GM12878 (cell line): ENCODE data around the gene STAT3. TPM values are rescaled to one million over a fixed set of nuclear protein-coding genes. Genes with fewer than 3 reads are reported as not detected.

Experiments used
- ATAC-seq: fragments of 200-7000 bp; cut with Tn5 transposase; 3 replicates; pipeline ENCODE4 v1.9.1; 2020; ENCODE audit warnings: mild to moderate bottlenecking, moderate library complexity
- BruUV-seq: library from RNA; stranded (reverse); fragments of 400-500 nt; replicated peaks from 2 replicates; lab custom pipeline; 2021; lab: Mats Ljungman, UMichigan
- CTCF ChIA-PET: fragments of 300-600 bp; sonication (Branson Sonifier 250); formaldehyde crosslinking; extraction: SDS; loops from one replicate; lab custom pipeline; 2021; ENCODE audit warnings: inconsistent platforms; lab: Yijun Ruan, JAX
- POLR2A ChIA-PET: fragments of 350-600 bp; formaldehyde crosslinking; extraction: SDS; loops from one replicate; lab custom pipeline; 2021; ENCODE audit warnings: inconsistent platforms; lab: Charles Lee
- RAD21 ChIA-PET: fragments of 300-600 bp; sonication (Branson Sonifier 250); formaldehyde crosslinking; loops from one replicate; lab custom pipeline; 2023; ENCODE audit warnings: antibody characterized with exemption; ENCODE audit not compliant: unreplicated experiment; lab: Charles Lee
- SMC1A ChIA-PET: fragments of 300-600 bp; sonication (Branson Sonifier 250); formaldehyde crosslinking; loops from one replicate; lab custom pipeline; 2023; ENCODE audit not compliant: unreplicated experiment, uncharacterized antibody; lab: Charles Lee
- DNase-seq: peaks from one replicate; pipeline ENCODE4 v3.0.0-alpha.2; 2011; ENCODE audit warnings: low read depth, low spot score
- FAIRE-seq: peaks from 3 replicates; lab custom pipeline; 2011; peaks lifted over from hg19 to GRCh38; lab: Jason Lieb, UNC
- H2AFZ ChIP-seq: 2 replicates; pipeline ENCODE4 v1.6.0; 2011; ENCODE audit warnings: low read depth, low read length, control low read depth; ENCODE audit not compliant: control insufficient read depth
- H3K27ac ChIP-seq: 2 replicates; pipeline ENCODE4 v1.5.1; 2011; ENCODE audit warnings: control low read depth; ENCODE audit not compliant: control insufficient read depth, insufficient read depth
- H3K27me3 ChIP-seq, 2 experiments: replicated peaks in 1 of 2; 2 replicates each; pipeline versions ENCODE4 v1.6.0 to v1.6.1; 2011; ENCODE audit warnings: low read length in 1 of 2; ENCODE audit not compliant: control insufficient read depth in 2 of 2, insufficient read depth in 2 of 2
- H3K36me3 ChIP-seq, 2 experiments: 2 replicates each; pipeline ENCODE4 v1.5.1; 2011; ENCODE audit warnings: low read length in 1 of 2; ENCODE audit not compliant: control insufficient read depth in 2 of 2, insufficient read depth in 2 of 2
- H3K4me1 ChIP-seq: 2 replicates; pipeline ENCODE4 v1.6.1; 2011; ENCODE audit warnings: mild to moderate bottlenecking, low read length, moderate library complexity, mixed read lengths; ENCODE audit not compliant: control insufficient read depth, insufficient read depth
- H3K4me2 ChIP-seq: 2 replicates; pipeline ENCODE4 v1.6.0; 2011; ENCODE audit warnings: control low read depth; ENCODE audit not compliant: control insufficient read depth, insufficient read depth
- H3K4me3 ChIP-seq: fragments of 200-600 bp; sonication (generic); 2 replicates; pipeline ENCODE4 v1.5.1; 2016
- H3K79me2 ChIP-seq: 2 replicates; pipeline ENCODE4 v1.6.0; 2011; ENCODE audit warnings: low read length; ENCODE audit not compliant: control insufficient read depth, insufficient read depth
- H3K9ac ChIP-seq: 2 replicates; pipeline ENCODE4 v1.8.0; 2011; ENCODE audit warnings: low read length, control low read depth, mixed read lengths; ENCODE audit not compliant: control insufficient read depth, insufficient read depth
- H3K9me3 ChIP-seq: replicated peaks from 3 replicates; pipeline ENCODE4 v1.5.1; 2011; ENCODE audit warnings: mild to moderate bottlenecking, low read length; ENCODE audit not compliant: control insufficient read depth, insufficient read depth
- H4K20me1 ChIP-seq: 2 replicates; pipeline ENCODE4 v1.6.0; 2011; ENCODE audit not compliant: control insufficient read depth, insufficient read depth
- CREB1 ChIP-seq: IDR thresholded peaks from 2 replicates; pipeline ENCODE4 v1.6.1; 2012; ENCODE audit warnings: low read depth, mild to moderate bottlenecking, inconsistent platforms
- ELK1 ChIP-seq: IDR thresholded peaks from 2 replicates; pipeline ENCODE4 v1.6.1; 2012; ENCODE audit warnings: low read depth, low read length, improper control_type of control experiment
- MYB ChIP-seq: fragments of 150-350 bp; IDR thresholded peaks from 2 replicates; pipeline ENCODE4 v1.6.1; 2014; ENCODE audit warnings: mild to moderate bottlenecking, low read depth, low read length, borderline replicate concordance
- PKNOX1 ChIP-seq: fragments of 450-650 bp; IDR thresholded peaks from 2 replicates; pipeline ENCODE4 v1.6.1; 2016; ENCODE audit warnings: mild to moderate bottlenecking
- SMARCA5 ChIP-seq: fragments of 450-650 bp; IDR thresholded peaks from 2 replicates; pipeline ENCODE4 v1.6.1; 2017; ENCODE audit warnings: mild to moderate bottlenecking
- TCF12 ChIP-seq: IDR thresholded peaks from 2 replicates; pipeline ENCODE4 v1.6.1; 2011; ENCODE audit warnings: low read depth, mild to moderate bottlenecking, low read length
- ZBTB4 ChIP-seq: fragments of 450-650 bp; formaldehyde crosslinking; IDR thresholded peaks from 2 replicates; pipeline ENCODE4 v1.4.0; 2022; ENCODE audit warnings: mild to moderate bottlenecking, moderate library complexity
- WGBS: methylation state at CpG from one replicate; pipeline ENCODE4 v1.1.6; 2016; ENCODE audit warnings: low lambda C conversion rate; ENCODE audit not compliant: insufficient replicate concordance, insufficient coverage; ENCODE audit errors: missing lambda C conversion rate; 5-methylcytosine and 5-hydroxymethylcytosine counted together
- in situ Hi-C: fragments of 300-500 bp; cut with MboI; formaldehyde crosslinking; loops from 9 replicates; pipeline ENCODE4 v1.14.3; 2018; ENCODE audit warnings: mixed read lengths
- intact Hi-C: fragments of 100-400 bp; cut with micrococcal nuclease; formaldehyde crosslinking; loops from one replicate; pipeline ENCODE4 v1.14.2; 2022; ENCODE audit not compliant: unreplicated experiment
- polyA plus RNA-seq, 11 experiments: library from polyadenylated mRNA; depleted of rRNA in 4 of 11; unstranded in 6 of 11; stranded (reverse) in 5 of 11; fragments of >200 nt; fragmentation: Nextera tagmentation in 4 of 11; fragmentation: Illumina TruSeq in 1 of 11; extraction: Ambion mirVana in 4 of 11; extraction: Trizol in 1 of 11; gene quantifications; 1 replicate in 1 of 11; 2 replicates in 10 of 11; pipeline versions ENCODE4 v1.2.1 to v1.2.3, GENCODE V29; 2011 to 2016; ENCODE audit warnings: inconsistent platforms in 2 of 11, missing spikeins in 2 of 11, low read depth in 1 of 11
- total RNA-seq, 4 experiments: library from RNA; depleted of rRNA in 3 of 4; stranded (reverse); fragments of >200 nt in 3 of 4; fragmentation: Illumina TruSeq in 1 of 4; extraction: Trizol in 1 of 4; gene quantifications; 2 replicates each; pipeline versions ENCODE4 v1.2.1 to v1.2.3, GENCODE V29; 2013 to 2021

The STAT3 gene
- total and polyA plus RNA-seq, 10 of the 15 experiments (the other 5 are each of a cell fraction or from before 2014, with no cell fraction given), result 18.4 to 96.4 (median 60.9) TPM

GRCh38 chr17:42281571-42282096 is 106.6 kb downstream of the STAT3 start:
- DNase-seq, result no peak
- no peaks in the 10 kb centered on the region for H3K36me3 ChIP-seq
- POLR2A ChIA-PET, result no interaction called here
- TF ChIP-seq MYB, result no peak
- no peak for TF ChIP-seq ELK1
- TF ChIP-seq ZBTB4, result no peak
- no peak for TF ChIP-seq TCF12
- TF ChIP-seq PKNOX1, result no peak
- no peak for TF ChIP-seq SMARCA5
- TF ChIP-seq CREB1, result no peak
- ATAC-seq, result no peak
- CTCF ChIA-PET, result interaction anchor here (1.6 kb wide), 1 partner anchor 60 kb away, joined by 3 read pairs; no protein-coding TSS in a partner anchor
- H3K4me1 ChIP-seq, result peaks cover 19% of the 10 kb centered on the region
- no peaks in the 10 kb centered on the region for H3K9me3 ChIP-seq
- RAD21 ChIA-PET, result no interaction called here
- H3K27me3 ChIP-seq, result no peaks in the 10 kb centered on the region
- no peak overlapping the region for H2AFZ ChIP-seq
- H3K27ac ChIP-seq, result no peak overlapping the region
- no peaks in the 10 kb centered on the region for H4K20me1 ChIP-seq
- peaks cover 1% of the 10 kb centered on the region for H3K79me2 ChIP-seq
- SMC1A ChIA-PET, result no interaction called here
- intact Hi-C loops (no loop called here), in situ Hi-C loops (no loop called here)
- 83% methylated on average over 7 of the region's 7 CpGs for WGBS
- no peak overlapping the region for H3K4me3 ChIP-seq
- no peak overlapping the region for H3K9ac ChIP-seq
- FAIRE-seq, result no peak
- H3K4me2 ChIP-seq, result no peak overlapping the region
- no TSS peak for BruUV-seq
